ENCODE measurements around the gene WDR20.

DNA sequence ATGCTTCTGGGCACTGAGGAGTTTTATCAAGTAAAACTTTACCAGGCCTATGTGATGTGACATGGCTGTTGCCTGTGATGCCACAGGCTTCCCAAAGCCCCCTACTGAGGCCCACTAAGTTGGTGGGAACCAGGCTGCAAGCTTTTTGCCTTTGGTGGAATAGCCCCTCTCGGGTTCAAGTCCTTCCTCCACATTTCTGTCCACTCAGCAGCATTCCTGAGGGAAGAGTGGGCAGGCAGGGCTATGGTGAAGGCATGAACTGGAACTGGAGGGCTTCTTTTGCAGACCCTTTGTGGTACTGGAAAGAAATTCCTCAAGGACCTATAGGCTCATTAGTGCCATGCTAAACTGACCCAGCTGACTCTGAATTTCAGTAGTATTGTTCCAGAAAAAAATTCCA, 48.5 kb downstream of the WDR20 start:
- TF ChIP-seq, protein P1, sequence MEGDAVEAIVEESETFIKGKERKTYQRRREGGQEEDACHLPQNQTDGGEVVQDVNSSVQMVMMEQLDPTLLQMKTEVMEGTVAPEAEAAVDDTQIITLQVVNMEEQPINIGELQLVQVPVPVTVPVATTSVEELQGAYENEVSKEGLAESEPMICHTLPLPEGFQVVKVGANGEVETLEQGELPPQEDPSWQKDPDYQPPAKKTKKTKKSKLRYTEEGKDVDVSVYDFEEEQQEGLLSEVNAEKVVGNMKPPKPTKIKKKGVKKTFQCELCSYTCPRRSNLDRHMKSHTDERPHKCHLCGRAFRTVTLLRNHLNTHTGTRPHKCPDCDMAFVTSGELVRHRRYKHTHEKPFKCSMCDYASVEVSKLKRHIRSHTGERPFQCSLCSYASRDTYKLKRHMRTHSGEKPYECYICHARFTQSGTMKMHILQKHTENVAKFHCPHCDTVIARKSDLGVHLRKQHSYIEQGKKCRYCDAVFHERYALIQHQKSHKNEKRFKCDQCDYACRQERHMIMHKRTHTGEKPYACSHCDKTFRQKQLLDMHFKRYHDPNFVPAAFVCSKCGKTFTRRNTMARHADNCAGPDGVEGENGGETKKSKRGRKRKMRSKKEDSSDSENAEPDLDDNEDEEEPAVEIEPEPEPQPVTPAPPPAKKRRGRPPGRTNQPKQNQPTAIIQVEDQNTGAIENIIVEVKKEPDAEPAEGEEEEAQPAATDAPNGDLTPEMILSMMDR (IDR thresholded peaks at IDR 0.05; ENCODE audit: borderline replicate concordance, extremely low read depth, low read length, poor library complexity, severe bottlenecking): no peak
- no peak for TF ChIP-seq EZH2 (IDR thresholded peaks at IDR 0.05; ENCODE audit: borderline replicate concordance, low read depth, low read length, severe bottlenecking)
